Uterus (tissue), 2 donors: ENCODE results near the gene CEP83.

Source experiments
- POLR2A ChIP-seq, 2 donors: fragments of 450-650 bp; IDR thresholded peaks; one replicate each; pipeline ENCODE4 v1.6.1; 2016; ENCODE audit warnings: antibody characterized with exemption in 2 of 2, mild to moderate bottlenecking in 1 of 2, moderate library complexity in 1 of 2
- TF ChIP-seq, protein P1 (sequence below), 4 experiments: fragments of 200-600 bp in 2 of 4; fragments of 450-650 bp in 2 of 4; sonication (generic) in 2 of 4; IDR thresholded peaks; one replicate each; pipeline ENCODE4 v1.5.1; 2016 to 2019; ENCODE audit warnings: antibody characterized with exemption in 4 of 4, mild to moderate bottlenecking in 2 of 4, moderate library complexity in 1 of 4

DNA sequence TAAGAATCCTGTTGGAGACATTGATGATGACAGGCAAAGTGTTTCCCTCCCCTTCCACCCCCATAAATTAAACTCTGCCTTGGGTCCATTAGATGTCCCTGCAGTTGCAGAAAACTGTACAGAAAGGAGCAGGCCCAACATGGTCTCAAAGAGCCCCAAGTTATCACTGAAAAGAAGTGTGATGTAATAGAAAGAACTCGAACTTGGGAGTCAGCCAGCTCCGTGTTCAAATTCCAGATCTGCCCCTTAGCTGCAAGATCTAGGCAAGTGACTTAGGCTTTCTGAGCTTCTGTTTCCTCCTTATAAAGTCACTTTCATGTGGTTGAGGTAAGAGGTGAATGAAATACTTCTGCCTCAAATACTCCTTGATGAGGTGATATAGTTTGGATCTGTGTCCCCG lies 49.6 kb upstream of the CEP83 start:
- no peak for TF ChIP-seq POLR2A (IDR thresholded peaks at IDR 0.05)
- TF ChIP-seq, protein P1, sequence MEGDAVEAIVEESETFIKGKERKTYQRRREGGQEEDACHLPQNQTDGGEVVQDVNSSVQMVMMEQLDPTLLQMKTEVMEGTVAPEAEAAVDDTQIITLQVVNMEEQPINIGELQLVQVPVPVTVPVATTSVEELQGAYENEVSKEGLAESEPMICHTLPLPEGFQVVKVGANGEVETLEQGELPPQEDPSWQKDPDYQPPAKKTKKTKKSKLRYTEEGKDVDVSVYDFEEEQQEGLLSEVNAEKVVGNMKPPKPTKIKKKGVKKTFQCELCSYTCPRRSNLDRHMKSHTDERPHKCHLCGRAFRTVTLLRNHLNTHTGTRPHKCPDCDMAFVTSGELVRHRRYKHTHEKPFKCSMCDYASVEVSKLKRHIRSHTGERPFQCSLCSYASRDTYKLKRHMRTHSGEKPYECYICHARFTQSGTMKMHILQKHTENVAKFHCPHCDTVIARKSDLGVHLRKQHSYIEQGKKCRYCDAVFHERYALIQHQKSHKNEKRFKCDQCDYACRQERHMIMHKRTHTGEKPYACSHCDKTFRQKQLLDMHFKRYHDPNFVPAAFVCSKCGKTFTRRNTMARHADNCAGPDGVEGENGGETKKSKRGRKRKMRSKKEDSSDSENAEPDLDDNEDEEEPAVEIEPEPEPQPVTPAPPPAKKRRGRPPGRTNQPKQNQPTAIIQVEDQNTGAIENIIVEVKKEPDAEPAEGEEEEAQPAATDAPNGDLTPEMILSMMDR (IDR thresholded peaks at IDR 0.05): no peak
